Measurements from ENCODE around the gene SNRPA1. TPM values are rescaled to one million over a fixed set of nuclear protein-coding genes. Genes with fewer than 3 reads are reported as not detected.

SNRPA1 gene
- total RNA-seq, 4 donors from 2014 or later: 19.9 to 35.7 (median 25.2) TPM

- 100% methylated on average over 1 of the region's 16 CpGs for WGBS
- no peaks in the 10 kb centered on the region for H3K9me3 ChIP-seq
- H3K27me3 ChIP-seq: peaks cover 0 to 43% (median 0%) of the 10 kb centered on the region in 4 donors
- TF ChIP-seq POLR2AphosphoS5 (IDR thresholded peaks at IDR 0.05) (no peak), EP300 (IDR thresholded peaks at IDR 0.05) (no peak), CTCF (IDR thresholded peaks at IDR 0.05) (no peak), POLR2A (IDR thresholded peaks at IDR 0.05; ENCODE audit: low read depth) (no peak)
- peaks cover 0 to 4% (median 0%) of the 10 kb centered on the region in 4 donors for H3K36me3 ChIP-seq
- intact Hi-C loops (cut with DNase I): no loop called here
- DNase-seq (ENCODE audit: extremely low spot score): no peak
- no peak overlapping the region for H3K4me3 ChIP-seq
- H3K4me1 ChIP-seq: no peaks in the 10 kb centered on the region
- H3K27ac ChIP-seq (replicated peaks in 1 of 4): no peak overlapping the region
These were observed 13.0 kb upstream of the SNRPA1 start for GRCh38 chr15:101307897-101308603.

GRCh38 chr15:101307048-101307896 lies 12.2 kb upstream of the SNRPA1 start:
- intact Hi-C loops (cut with DNase I): no loop called here
- Histone ChIP-seq H3K4me1 (no peaks in the 10 kb centered on the region), H3K9me3 (no peaks in the 10 kb centered on the region), H3K27ac (replicated peaks in 1 of 4) (no peak overlapping the region), H3K4me3 (no peak overlapping the region), H3K36me3 (peaks cover 0 to 4% (median 0%) of the 10 kb centered on the region in 4 donors), H3K27me3 (peaks cover 0 to 43% (median 0%) of the 10 kb centered on the region in 4 donors)
- WGBS: 80% methylated on average over 4 of the region's 24 CpGs
- TF ChIP-seq EP300 (IDR thresholded peaks at IDR 0.05): no peak
- no peak for TF ChIP-seq POLR2AphosphoS5 (IDR thresholded peaks at IDR 0.05)
- no peak for TF ChIP-seq CTCF (IDR thresholded peaks at IDR 0.05)
- no peak for TF ChIP-seq POLR2A (IDR thresholded peaks at IDR 0.05; ENCODE audit: low read depth)
- DNase-seq (ENCODE audit: extremely low spot score): no peak

GRCh38 chr15:101306341-101307047 lies 11.4 kb upstream of the SNRPA1 start:
- DNase-seq (ENCODE audit: extremely low spot score): no peak
- no peaks in the 10 kb centered on the region for H3K9me3 ChIP-seq

More at GRCh38 chr15:101306341-101307047, 11.4 kb upstream of the SNRPA1 start:
- no peak overlapping the region for H3K4me3 ChIP-seq
- H3K4me1 ChIP-seq: no peaks in the 10 kb centered on the region
- intact Hi-C loops (cut with DNase I): no loop called here
- TF ChIP-seq POLR2A (IDR thresholded peaks at IDR 0.05; ENCODE audit: low read depth): no peak
- no peak for TF ChIP-seq CTCF (IDR thresholded peaks at IDR 0.05)
- TF ChIP-seq EP300 (IDR thresholded peaks at IDR 0.05): no peak
- TF ChIP-seq POLR2AphosphoS5 (IDR thresholded peaks at IDR 0.05): no peak
- WGBS: 85% methylated on average over 8 of the region's 10 CpGs
- H3K27me3 ChIP-seq: peaks cover 0 to 43% (median 0%) of the 10 kb centered on the region in 4 donors
- H3K27ac ChIP-seq (replicated peaks in 1 of 4): no peak overlapping the region
- H3K36me3 ChIP-seq: peaks cover 0 to 4% (median 0%) of the 10 kb centered on the region in 4 donors

Measured in esophagus muscularis mucosa (tissue), 4 donors.